IMR-90 (cell line): ENCODE data around the gene MED12L. TPM values are rescaled to one million over a fixed set of nuclear protein-coding genes. Genes with fewer than 3 reads are reported as not detected.

Experiments
- ATAC-seq: fragments of 200-7000 bp; cut with Tn5 transposase; 2 replicates; pipeline ENCODE4 v1.9.1; 2020; ENCODE audit warnings: low read depth, mild to moderate bottlenecking, moderate library complexity
- BruUV-seq: library from RNA; stranded (reverse); fragments of 400-500 nt; replicated peaks from 2 replicates; lab custom pipeline; 2021; lab: Mats Ljungman, UMichigan
- CTCF ChIA-PET: fragments of 300-600 bp; formaldehyde crosslinking; extraction: SDS; loops from one replicate; lab custom pipeline; 2021; ENCODE audit warnings: antibody characterized with exemption; lab: Yijun Ruan, JAX
- POLR2A ChIA-PET: fragments of 300-600 bp; sonication (Branson Sonifier 250); formaldehyde crosslinking; loops from one replicate; lab custom pipeline; 2022; ENCODE audit warnings: antibody characterized with exemption; ENCODE audit not compliant: unreplicated experiment; lab: Charles Lee
- DNase-seq: peaks from one replicate; pipeline ENCODE4 v3.0.0; 2013
- H2AFZ ChIP-seq: replicated peaks from 2 replicates; pipeline ENCODE3; 2013; ENCODE audit warnings: low read length, mild to moderate bottlenecking; ENCODE audit not compliant: poor library complexity
- H2AK5ac ChIP-seq: 2 replicates; pipeline ENCODE4 v1.6.1; 2013; ENCODE audit warnings: low read depth, low read length, inconsistent platforms
- H2AK9ac ChIP-seq: replicated peaks from 2 replicates; pipeline ENCODE3; 2013; ENCODE audit warnings: mild to moderate bottlenecking, low read depth, low read length, moderate library complexity; ENCODE audit not compliant: poor library complexity
- H2BK120ac ChIP-seq: 2 replicates; pipeline ENCODE4 v1.6.1; 2013; ENCODE audit warnings: low read depth, low read length, inconsistent platforms
- H2BK15ac ChIP-seq: 3 replicates; pipeline ENCODE4 v1.6.1; 2013; ENCODE audit warnings: low read depth, low read length, inconsistent platforms
- H2BK20ac ChIP-seq: 2 replicates; pipeline ENCODE4 v1.6.1; 2013; ENCODE audit warnings: low read depth, mild to moderate bottlenecking, inconsistent platforms, low read length, moderate library complexity
- H2BK5ac ChIP-seq: 2 replicates; pipeline ENCODE4 v1.6.1; 2013; ENCODE audit warnings: mild to moderate bottlenecking, low read depth, low read length, inconsistent platforms; ENCODE audit not compliant: poor library complexity, severe bottlenecking
- H3K14ac ChIP-seq: replicated peaks from 2 replicates; pipeline ENCODE4 v1.6.1; 2013; ENCODE audit warnings: low read depth, low read length, inconsistent platforms
- H3K18ac ChIP-seq: 2 replicates; pipeline ENCODE4 v1.6.1; 2013; ENCODE audit warnings: low read depth, low read length, control low read depth
- H3K23ac ChIP-seq: 2 replicates; pipeline ENCODE4 v1.6.1; 2013; ENCODE audit warnings: low read depth, low read length, inconsistent platforms
- H3K27ac ChIP-seq: 2 replicates; pipeline ENCODE4 v1.5.1; 2013; ENCODE audit warnings: mild to moderate bottlenecking, control low read depth, low read length; ENCODE audit not compliant: insufficient read depth
- H3K27me3 ChIP-seq: 2 replicates; pipeline ENCODE4 v1.6.1; 2013; ENCODE audit warnings: low read length; ENCODE audit not compliant: control insufficient read depth, insufficient read depth
- H3K36me3 ChIP-seq: 2 replicates; pipeline ENCODE4 v1.6.1; 2013; ENCODE audit warnings: low read length, mixed read lengths; ENCODE audit not compliant: control insufficient read depth, insufficient read depth
- H3K4ac ChIP-seq: 2 replicates; pipeline ENCODE4 v1.6.1; 2013; ENCODE audit warnings: low read depth, low read length, inconsistent platforms
- H3K4me1 ChIP-seq: 2 replicates; pipeline ENCODE4 v1.6.1; 2013; ENCODE audit warnings: low read length, mixed read lengths; ENCODE audit not compliant: control insufficient read depth, insufficient read depth
- H3K4me2 ChIP-seq: 2 replicates; pipeline ENCODE4 v1.6.1; 2013; ENCODE audit warnings: low read depth, mild to moderate bottlenecking, control low read depth, low read length, moderate library complexity
- H3K4me3 ChIP-seq: 2 replicates; pipeline ENCODE4 v1.5.1; 2013; ENCODE audit warnings: low read depth, mild to moderate bottlenecking, control low read depth, low read length, moderate library complexity; ENCODE audit not compliant: insufficient read depth
- H3K56ac ChIP-seq: 2 replicates; pipeline ENCODE4 v1.6.1; 2013; ENCODE audit warnings: low read length, inconsistent platforms; ENCODE audit not compliant: insufficient read depth; ENCODE audit errors: extremely low read depth
- H3K79me1 ChIP-seq, 2 experiments: 2 replicates each; pipeline ENCODE4 v1.6.1; 2013; ENCODE audit warnings: low read length in 2 of 2, inconsistent platforms in 1 of 2, low read depth in 1 of 2
- H3K9ac ChIP-seq: 2 replicates; pipeline ENCODE4 v1.6.1; 2013; ENCODE audit warnings: low read depth, low read length, control low read depth
- H3K9me1 ChIP-seq: 2 replicates; pipeline ENCODE4 v1.6.1; 2013; ENCODE audit warnings: low read length, inconsistent platforms; ENCODE audit not compliant: insufficient read depth
- H3K9me3 ChIP-seq: 2 replicates; pipeline ENCODE4 v1.6.1; 2013; ENCODE audit warnings: low read length; ENCODE audit not compliant: control insufficient read depth, insufficient read depth
- H4K20me1 ChIP-seq: 2 replicates; pipeline ENCODE4 v1.6.1; 2013; ENCODE audit warnings: low read length, inconsistent platforms; ENCODE audit not compliant: insufficient read depth
- H4K5ac ChIP-seq: 2 replicates; pipeline ENCODE4 v1.6.1; 2013; ENCODE audit warnings: mild to moderate bottlenecking, low read depth, low read length, control low read depth
- H4K8ac ChIP-seq, 2 experiments: 2 replicates each; pipeline ENCODE4 v1.6.1; 2013; ENCODE audit warnings: low read depth in 2 of 2, low read length in 2 of 2, control low read depth in 1 of 2, inconsistent platforms in 1 of 2
- H4K91ac ChIP-seq: 2 replicates; pipeline ENCODE4 v1.6.1; 2013; ENCODE audit warnings: low read depth, low read length, inconsistent platforms; ENCODE audit not compliant: insufficient read depth
- BHLHE40 ChIP-seq: fragments of 150-350 bp; IDR thresholded peaks from 2 replicates; pipeline ENCODE4 v1.6.1; 2016; ENCODE audit warnings: mild to moderate bottlenecking, low read depth, low read length
- CEBPB ChIP-seq: IDR thresholded peaks from 2 replicates; pipeline ENCODE4 v1.6.1; 2012; ENCODE audit warnings: low read depth, low read length, improper control_type of control experiment
- CHD1 ChIP-seq: IDR thresholded peaks from 2 replicates; pipeline ENCODE4 v1.6.1; 2012; ENCODE audit warnings: low read depth, low read length, improper control_type of control experiment
- FOS ChIP-seq: fragments of 150-350 bp; IDR thresholded peaks from 2 replicates; pipeline ENCODE4 v1.6.1; 2016; ENCODE audit warnings: low read depth, low read length
- MAFK ChIP-seq: IDR thresholded peaks from 2 replicates; pipeline ENCODE4 v1.6.1; 2012; ENCODE audit warnings: low read depth, low read length, improper control_type of control experiment
- MAZ ChIP-seq: IDR thresholded peaks from 2 replicates; pipeline ENCODE4 v1.6.1; 2012; ENCODE audit warnings: low read depth, mild to moderate bottlenecking, low read length, improper control_type of control experiment, moderate library complexity, borderline replicate concordance
- MXI1 ChIP-seq: IDR thresholded peaks from 2 replicates; pipeline ENCODE4 v1.6.1; 2012; ENCODE audit warnings: low read depth, mild to moderate bottlenecking, low read length, moderate library complexity, borderline replicate concordance
- NFE2L2 ChIP-seq: fragments of 150-350 bp; IDR thresholded peaks from 2 replicates; pipeline ENCODE4 v1.6.1; 2016; ENCODE audit warnings: low read depth, mild to moderate bottlenecking, low read length
- POLR2A ChIP-seq: IDR thresholded peaks from 2 replicates; pipeline ENCODE4 v1.6.1; 2012; ENCODE audit warnings: mild to moderate bottlenecking, low read depth, low read length
- RAD21 ChIP-seq: IDR thresholded peaks from 2 replicates; pipeline ENCODE4 v1.6.1; 2012; ENCODE audit warnings: low read length, improper control_type of control experiment
- RCOR1 ChIP-seq: IDR thresholded peaks from 2 replicates; pipeline ENCODE4 v1.6.1; 2012; ENCODE audit warnings: mild to moderate bottlenecking, low read length, improper control_type of control experiment; ENCODE audit not compliant: insufficient replicate concordance
- RFX5 ChIP-seq: IDR thresholded peaks from 2 replicates; pipeline ENCODE4 v1.8.0; 2012; ENCODE audit warnings: low read depth, mild to moderate bottlenecking, low read length, moderate library complexity
- SMC3 ChIP-seq: fragments of 150-350 bp; IDR thresholded peaks from 2 replicates; pipeline ENCODE4 v1.6.1; 2016; ENCODE audit warnings: low read depth, mild to moderate bottlenecking, antibody characterized with exemption, low read length, moderate library complexity
- WGBS, 2 experiments: methylation state at CpG; one replicate each; pipeline versions ENCODE4 v1.1.5 to v1.1.7; 2013; ENCODE audit warnings: missing lambda C conversion rate in 2 of 2; ENCODE audit not compliant: insufficient read length in 1 of 2; ENCODE audit errors: extremely low coverage in 2 of 2; 5-methylcytosine and 5-hydroxymethylcytosine counted together
- dilution Hi-C: fragments of 300-500 bp; cut with HindIII; formaldehyde crosslinking; loops from one replicate; pipeline ENCODE4 v1.14.3; 2018; ENCODE audit warnings: low sequenced_read_pairs; ENCODE audit not compliant: unreplicated experiment
- in situ Hi-C: fragments of 300-500 bp; cut with MboI; formaldehyde crosslinking; loops from 3 replicates; pipeline ENCODE4 v1.14.3; 2019; ENCODE audit warnings: low sequenced_read_pairs, inconsistent platforms, mixed read lengths
- intact Hi-C: fragments of 100-400 bp; cut with micrococcal nuclease; formaldehyde crosslinking; loops from 2 replicates; pipeline ENCODE4 v1.10.0; 2022
- polyA plus RNA-seq, 3 experiments: library from polyadenylated mRNA; depleted of rRNA; stranded (reverse); fragments of >200 nt; gene quantifications; 2 replicates each; pipeline ENCODE4 v1.2.3, GENCODE V29; 2012; ENCODE audit warnings: low replicate concordance in 1 of 3
- total RNA-seq: library from RNA; depleted of rRNA; stranded (reverse); fragments of >200 nt; gene quantifications from 2 replicates; pipeline ENCODE4 v1.2.3, GENCODE V29; 2012
- TF ChIP-seq, protein P1 (sequence below): fragments of 150-350 bp; IDR thresholded peaks from 2 replicates; pipeline ENCODE4 v1.6.1; 2017; ENCODE audit warnings: mild to moderate bottlenecking, antibody characterized with exemption, low read length, low read depth
- TF ChIP-seq, protein P2 (sequence below): conservative IDR thresholded peaks from 2 replicates; pipeline ENCODE4 v1.5.1; 2012; ENCODE audit warnings: mild to moderate bottlenecking, low read depth, low read length, improper control_type of control experiment
- TF ChIP-seq, protein P3 (sequence below): fragments of 150-350 bp; IDR thresholded peaks from 2 replicates; pipeline ENCODE4 v1.6.1; 2016; ENCODE audit warnings: low read depth, mild to moderate bottlenecking, low read length, moderate library complexity, borderline replicate concordance

Gene MED12L
- total and polyA plus RNA-seq, 2 of the 4 experiments (the other 2 are of a cell fraction): 0.05 to 0.18 TPM

DNA sequence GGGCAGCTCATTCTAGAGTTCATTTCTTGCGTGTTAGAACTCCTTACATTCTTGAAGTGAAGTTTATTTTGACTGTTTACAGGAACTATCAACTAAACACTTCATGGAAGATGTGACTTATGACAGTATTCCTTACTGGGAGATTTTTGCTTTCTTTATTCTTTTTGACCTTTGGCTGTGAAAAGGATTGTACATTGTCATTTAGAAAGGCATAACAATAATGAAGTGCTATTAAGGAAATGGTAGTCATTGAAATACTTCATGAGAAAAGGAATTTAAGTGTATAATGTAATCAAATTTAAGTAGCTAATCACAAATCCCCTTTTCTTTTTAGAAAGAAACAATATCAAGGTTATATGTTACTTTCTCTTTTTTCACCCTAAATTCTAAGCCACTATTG, 181.6 kb downstream of the MED12L start:
- Histone ChIP-seq H3K4me3 (no peak overlapping the region), H4K5ac (no peak overlapping the region), H4K20me1 (no peaks in the 10 kb centered on the region), H2BK15ac (no peak overlapping the region), H4K91ac (no peak overlapping the region), H2BK20ac (no peak overlapping the region), H3K4ac (no peak overlapping the region), H3K4me2 (no peak overlapping the region), H3K27ac (no peak overlapping the region), H3K23ac (no peak overlapping the region), H3K18ac (no peak overlapping the region), H3K9me3 (no peaks in the 10 kb centered on the region), H4K8ac (no peak overlapping the region), H3K56ac (no peak overlapping the region), H3K9me1 (no peaks in the 10 kb centered on the region), H3K4me1 (peaks cover 5% of the 10 kb centered on the region), H3K9ac (no peak overlapping the region), H3K36me3 (no peaks in the 10 kb centered on the region), H2BK120ac (no peak overlapping the region), H2BK5ac (no peak overlapping the region), H2AK5ac (no peak overlapping the region), H3K14ac (no peak overlapping the region), H2AK9ac (no peak overlapping the region), H3K79me1 (no peaks in the 10 kb centered on the region), H2AFZ (no peak overlapping the region), H3K27me3 (no peaks in the 10 kb centered on the region)
- dilution Hi-C loops (no loop called here), intact Hi-C loops (no loop called here), in situ Hi-C loops (no loop called here)
- CTCF ChIA-PET: interaction anchor here (0.7 to 2.0 kb wide), 3 partner anchors 15 to 110 kb away, joined by 3 to 5 read pairs (median 5); no protein-coding TSS in a partner anchor
- peak; percentile 24; the same call in 1 of the 2 replicates for ATAC-seq
- no TSS peak for BruUV-seq
- TF ChIP-seq, protein P1, sequence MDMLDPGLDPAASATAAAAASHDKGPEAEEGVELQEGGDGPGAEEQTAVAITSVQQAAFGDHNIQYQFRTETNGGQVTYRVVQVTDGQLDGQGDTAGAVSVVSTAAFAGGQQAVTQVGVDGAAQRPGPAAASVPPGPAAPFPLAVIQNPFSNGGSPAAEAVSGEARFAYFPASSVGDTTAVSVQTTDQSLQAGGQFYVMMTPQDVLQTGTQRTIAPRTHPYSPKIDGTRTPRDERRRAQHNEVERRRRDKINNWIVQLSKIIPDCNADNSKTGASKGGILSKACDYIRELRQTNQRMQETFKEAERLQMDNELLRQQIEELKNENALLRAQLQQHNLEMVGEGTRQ: no peak
- TF ChIP-seq POLR2A (no peak), CEBPB (no peak), MAFK (no peak), SMC3 (no peak), RAD21 (no peak), MXI1 (no peak), CHD1 (no peak), FOS (no peak), RCOR1 (no peak), BHLHE40 (no peak), NFE2L2 (no peak), MAZ (no peak), RFX5 (no peak)
- TF ChIP-seq, protein P2, sequence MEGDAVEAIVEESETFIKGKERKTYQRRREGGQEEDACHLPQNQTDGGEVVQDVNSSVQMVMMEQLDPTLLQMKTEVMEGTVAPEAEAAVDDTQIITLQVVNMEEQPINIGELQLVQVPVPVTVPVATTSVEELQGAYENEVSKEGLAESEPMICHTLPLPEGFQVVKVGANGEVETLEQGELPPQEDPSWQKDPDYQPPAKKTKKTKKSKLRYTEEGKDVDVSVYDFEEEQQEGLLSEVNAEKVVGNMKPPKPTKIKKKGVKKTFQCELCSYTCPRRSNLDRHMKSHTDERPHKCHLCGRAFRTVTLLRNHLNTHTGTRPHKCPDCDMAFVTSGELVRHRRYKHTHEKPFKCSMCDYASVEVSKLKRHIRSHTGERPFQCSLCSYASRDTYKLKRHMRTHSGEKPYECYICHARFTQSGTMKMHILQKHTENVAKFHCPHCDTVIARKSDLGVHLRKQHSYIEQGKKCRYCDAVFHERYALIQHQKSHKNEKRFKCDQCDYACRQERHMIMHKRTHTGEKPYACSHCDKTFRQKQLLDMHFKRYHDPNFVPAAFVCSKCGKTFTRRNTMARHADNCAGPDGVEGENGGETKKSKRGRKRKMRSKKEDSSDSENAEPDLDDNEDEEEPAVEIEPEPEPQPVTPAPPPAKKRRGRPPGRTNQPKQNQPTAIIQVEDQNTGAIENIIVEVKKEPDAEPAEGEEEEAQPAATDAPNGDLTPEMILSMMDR: no peak
- TF ChIP-seq, protein P3, sequence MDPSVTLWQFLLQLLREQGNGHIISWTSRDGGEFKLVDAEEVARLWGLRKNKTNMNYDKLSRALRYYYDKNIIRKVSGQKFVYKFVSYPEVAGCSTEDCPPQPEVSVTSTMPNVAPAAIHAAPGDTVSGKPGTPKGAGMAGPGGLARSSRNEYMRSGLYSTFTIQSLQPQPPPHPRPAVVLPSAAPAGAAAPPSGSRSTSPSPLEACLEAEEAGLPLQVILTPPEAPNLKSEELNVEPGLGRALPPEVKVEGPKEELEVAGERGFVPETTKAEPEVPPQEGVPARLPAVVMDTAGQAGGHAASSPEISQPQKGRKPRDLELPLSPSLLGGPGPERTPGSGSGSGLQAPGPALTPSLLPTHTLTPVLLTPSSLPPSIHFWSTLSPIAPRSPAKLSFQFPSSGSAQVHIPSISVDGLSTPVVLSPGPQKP: no peak
- POLR2A ChIA-PET: no interaction called here
- WGBS, 2 experiments: no CpG with 5 or more reads among the region's 1 CpG
- DNase-seq: no peak
